HepG2 (cell line): ENCODE results near the gene SOX12. TPM values are rescaled to one million over a fixed set of nuclear protein-coding genes. Genes with fewer than 3 reads are reported as not detected.
A peak's percentile ranks its signal among the peaks of the same experiment; 100 is the strongest.

ENCODE experiments used
- ATF2 ChIP-seq: sonication (generic); formaldehyde crosslinking; IDR thresholded peaks from 2 replicates; pipeline ENCODE4 v1.4.0; 2020; ENCODE audit warnings: missing genetic modification reagents
- BRF2 ChIP-seq: sonication (generic); formaldehyde crosslinking; IDR thresholded peaks from 2 replicates; pipeline ENCODE4 v1.8.1; 2022; ENCODE audit warnings: mild to moderate bottlenecking, missing genetic modification reagents
- E2F5 ChIP-seq: sonication (generic); formaldehyde crosslinking; conservative IDR thresholded peaks from 2 replicates; pipeline ENCODE4 v1.4.0; 2020; ENCODE audit warnings: missing genetic modification reagents
- FOXJ3 ChIP-seq: sonication (generic); formaldehyde crosslinking; IDR thresholded peaks from 2 replicates; pipeline ENCODE4 v1.4.0; 2020; ENCODE audit warnings: missing genetic modification reagents, mild to moderate bottlenecking, borderline replicate concordance
- FOXO4 ChIP-seq: sonication (generic); formaldehyde crosslinking; conservative IDR thresholded peaks from 2 replicates; pipeline ENCODE4 v1.8.1; 2023; ENCODE audit warnings: missing genetic modification reagents
- FOXP4 ChIP-seq: sonication (generic); formaldehyde crosslinking; IDR thresholded peaks from 2 replicates; pipeline ENCODE4 v1.4.0; 2020; ENCODE audit warnings: missing genetic modification reagents
- GMEB1 ChIP-seq: sonication (generic); formaldehyde crosslinking; IDR thresholded peaks from 2 replicates; pipeline ENCODE4 v1.5.1; 2020; ENCODE audit warnings: missing genetic modification reagents, mild to moderate bottlenecking, borderline replicate concordance
- MBNL3 ChIP-seq: fragments of 250-450 bp; sonication (Bioruptor Pico); conservative IDR thresholded peaks from 2 replicates; pipeline ENCODE4 v1.8.0; 2022; ENCODE audit warnings: mild to moderate bottlenecking, inconsistent platforms
- NR0B2 ChIP-seq: sonication (generic); formaldehyde crosslinking; IDR thresholded peaks from 2 replicates; pipeline ENCODE4 v1.4.0; 2020; ENCODE audit warnings: mild to moderate bottlenecking, missing genetic modification reagents
- PHF20 ChIP-seq: sonication (generic); formaldehyde crosslinking; IDR thresholded peaks from 2 replicates; pipeline ENCODE4 v1.5.0; 2020; ENCODE audit warnings: mild to moderate bottlenecking, missing genetic modification reagents
- SPEN ChIP-seq: sonication (generic); formaldehyde crosslinking; IDR thresholded peaks from 2 replicates; pipeline ENCODE4 v1.5.1; 2020; ENCODE audit warnings: low read depth, mild to moderate bottlenecking, missing genetic modification reagents
- ZMAT3 ChIP-seq: sonication (generic); formaldehyde crosslinking; conservative IDR thresholded peaks from 2 replicates; pipeline ENCODE4 v1.7.0; 2021; ENCODE audit warnings: missing genetic modification reagents
- ZNF30 ChIP-seq: sonication (generic); formaldehyde crosslinking; IDR thresholded peaks from 2 replicates; pipeline ENCODE4 v1.5.0; 2020; ENCODE audit warnings: mild to moderate bottlenecking, missing genetic modification reagents
- ZNF34 ChIP-seq: sonication (generic); formaldehyde crosslinking; IDR thresholded peaks from 2 replicates; pipeline ENCODE4 v1.4.0; 2020; ENCODE audit warnings: mild to moderate bottlenecking, missing genetic modification reagents, borderline replicate concordance
- ZNF430 ChIP-seq: sonication (generic); formaldehyde crosslinking; IDR thresholded peaks from 2 replicates; pipeline ENCODE4 v1.9.0; 2021; ENCODE audit warnings: mild to moderate bottlenecking, missing genetic modification reagents
- ZNF564 ChIP-seq: sonication (generic); formaldehyde crosslinking; IDR thresholded peaks from 2 replicates; pipeline ENCODE4 v1.8.1; 2023; ENCODE audit warnings: mild to moderate bottlenecking, missing genetic modification reagents
- ZNF792 ChIP-seq: IDR thresholded peaks from 2 replicates; pipeline ENCODE4 v1.6.1; 2016
- ZSCAN9 ChIP-seq: IDR thresholded peaks from 2 replicates; pipeline ENCODE4 v1.6.1; 2016; ENCODE audit warnings: borderline replicate concordance
- polyA plus RNA-seq, 8 experiments: library from polyadenylated mRNA; depleted of rRNA in 3 of 8; stranded (reverse) in 7 of 8; unstranded in 1 of 8; fragments of >200 nt; fragmentation: Illumina TruSeq in 4 of 8; extraction: Trizol in 4 of 8; gene quantifications; 2 replicates each; pipeline versions ENCODE4 v1.2.1 to v1.2.3, GENCODE V29; 2011 to 2016; ENCODE audit warnings: low read depth in 4 of 8, missing spikeins in 1 of 8, mixed read lengths in 1 of 8; ENCODE audit not compliant: insufficient read depth in 1 of 8
- total RNA-seq, 5 experiments: library from RNA; depleted of rRNA; stranded (reverse); fragments of >200 nt; fragmentation: Illumina TruSeq; extraction: Trizol; gene quantifications; 2 replicates each; pipeline ENCODE4 v1.2.3, GENCODE V29; 2016; ENCODE audit warnings: low read depth in 1 of 5

Gene SOX12
- total and polyA plus RNA-seq, 2 of the 13 experiments (the other 11 are each of a cell fraction or from before 2014, with no cell fraction given) = 10.0 to 18.7 TPM

GRCh38 chr20:324177-325044 is 941 bp upstream of the SOX12 start (continued):
- TF ChIP-seq E2F5 (CRISPR knock-in tag) (peak; percentile 78), ZSCAN9 (CRISPR knock-in tag) (peak; percentile 75; the same call in 1 of the 2 replicates), ZNF564 (peak; percentile 96), ZNF30 (CRISPR knock-in tag) (peak; percentile 80; the same call in 1 of the 2 replicates), SPEN (CRISPR knock-in tag) (peak; percentile 96; the same call in 1 of the 2 replicates), ZNF34 (CRISPR knock-in tag) (peak; percentile 77; the same call in 1 of the 2 replicates), NR0B2 (CRISPR knock-in tag) (peak; percentile 100), ZNF430 (CRISPR knock-in tag) (peak; percentile 98), ZNF792 (peak; percentile 99), GMEB1 (CRISPR knock-in tag) (peak; percentile 79), FOXO4 (CRISPR knock-in tag) (no peak), BRF2 (peak; percentile 85; the same call in 1 of the 2 replicates), FOXP4 (peak; percentile 91), ZMAT3 (CRISPR knock-in tag) (peak; percentile 99), FOXJ3 (CRISPR knock-in tag) (0 out of 2 replicates have a peak, but pooled peaks have one; percentile 46), PHF20 (peak; percentile 65), MBNL3 (CRISPR knock-in tag) (no peak; the same call in 1 of the 2 replicates), ATF2 (CRISPR knock-in tag) (peak; percentile 86)
